ENCODE results near the gene COA1. TPM values are rescaled to one million over a fixed set of nuclear protein-coding genes. Genes with fewer than 3 reads are reported as not detected.

COA1 gene
- polyA plus RNA-seq, 3 donors, result 25.6 to 57.8 (median 56.2) TPM

- no peak overlapping the region for H2AFZ ChIP-seq (ENCODE audit: insufficient read depth, low read depth, low read length, poor library complexity, severe bottlenecking)
- Mint-ChIP-seq H3K27ac (no peak overlapping the region), H3K27me3 (ENCODE audit: low read depth in 3 of 3) (peaks cover 0 to 3% (median 0%) of the 10 kb centered on the region in 3 donors), H3K9me3 (peaks cover 0 to 1% (median 0%) of the 10 kb centered on the region in 7 donors), H3K4me1 (no peaks in the 10 kb centered on the region), H3K36me3 (peaks cover 37 to 57% of the 10 kb centered on the region in 2 donors), H3K4me3 (no peak overlapping the region)
- no peaks in the 10 kb centered on the region for H3K4me1 ChIP-seq (ENCODE audit: control insufficient read depth in 1 of 2, insufficient read depth in 2 of 2, low read length in 2 of 2)
- H3K4me3 ChIP-seq (replicated peaks in 1 of 3; ENCODE audit: low read depth in 2 of 3, low read length in 3 of 3), result no peak overlapping the region
- no peak overlapping the region for H3K4me2 ChIP-seq (replicated peaks; ENCODE audit: extremely low read depth, low read length, poor library complexity, severe bottlenecking)
- peaks cover 23 to 73% of the 10 kb centered on the region in 2 donors for H3K36me3 ChIP-seq (replicated peaks in 1 of 2; ENCODE audit: control insufficient read depth in 1 of 2, insufficient read depth in 2 of 2, low read length in 2 of 2)
- no peaks in the 10 kb centered on the region for H3K27me3 ChIP-seq (ENCODE audit: control insufficient read depth in 2 of 2, insufficient read depth in 2 of 2, low read length in 2 of 2)
- WGBS (ENCODE audit: insufficient coverage), result 100% methylated on average over 2 of the region's 5 CpGs
- H3K27ac ChIP-seq (ENCODE audit: low read depth in 1 of 2, low read length in 2 of 2), result no peak overlapping the region
- TF ChIP-seq CTCF (IDR thresholded peaks at IDR 0.05), result no peak
- no peaks in the 10 kb centered on the region for H3K79me2 ChIP-seq (ENCODE audit: insufficient read depth, low read length)
- H3K9ac ChIP-seq (ENCODE audit: insufficient read depth, low read length, poor library complexity, severe bottlenecking), result no peak overlapping the region
- no peaks in the 10 kb centered on the region for H3K9me3 ChIP-seq (replicated peaks in 1 of 2; ENCODE audit: control insufficient read depth in 1 of 2, insufficient read depth in 1 of 2, low read length in 2 of 2)
- H4K20me1 ChIP-seq (ENCODE audit: insufficient read depth, low read length), result no peaks in the 10 kb centered on the region
- DNase-seq, result no peak
- intact Hi-C loops (cut with micrococcal nuclease), result no loop called here
Measured at GRCh38 chr7:43612128-43612527, 117.2 kb downstream of the COA1 start.

- Mint-ChIP-seq H3K9me3 (peaks cover 0 to 7% (median 1%) of the 10 kb centered on the region in 7 donors), H3K4me3 (no peak overlapping the region), H3K27ac (no peak overlapping the region), H3K27me3 (ENCODE audit: low read depth in 3 of 3) (no peaks in the 10 kb centered on the region), H3K36me3 (peaks cover 38 to 60% of the 10 kb centered on the region in 2 donors), H3K4me1 (no peaks in the 10 kb centered on the region)
- TF ChIP-seq CTCF (IDR thresholded peaks at IDR 0.05), result no peak
- H3K79me2 ChIP-seq (ENCODE audit: insufficient read depth, low read length), result no peaks in the 10 kb centered on the region
- no peak overlapping the region for H3K4me3 ChIP-seq (replicated peaks in 1 of 3; ENCODE audit: low read depth in 2 of 3, low read length in 3 of 3)
- peaks cover 23 to 46% of the 10 kb centered on the region in 2 donors for H3K36me3 ChIP-seq (replicated peaks in 1 of 2; ENCODE audit: control insufficient read depth in 1 of 2, insufficient read depth in 2 of 2, low read length in 2 of 2)
- H4K20me1 ChIP-seq (ENCODE audit: insufficient read depth, low read length), result no peaks in the 10 kb centered on the region
- no peak overlapping the region for H2AFZ ChIP-seq (ENCODE audit: insufficient read depth, low read depth, low read length, poor library complexity, severe bottlenecking)
- no peak overlapping the region for H3K27ac ChIP-seq (ENCODE audit: low read depth in 1 of 2, low read length in 2 of 2)
- intact Hi-C loops (cut with micrococcal nuclease), result no loop called here
- H3K9ac ChIP-seq (ENCODE audit: insufficient read depth, low read length, poor library complexity, severe bottlenecking), result no peak overlapping the region
- H3K4me2 ChIP-seq (replicated peaks; ENCODE audit: extremely low read depth, low read length, poor library complexity, severe bottlenecking), result no peak overlapping the region
- H3K27me3 ChIP-seq (ENCODE audit: control insufficient read depth in 2 of 2, insufficient read depth in 2 of 2, low read length in 2 of 2), result no peaks in the 10 kb centered on the region
- no peaks in the 10 kb centered on the region for H3K4me1 ChIP-seq (ENCODE audit: control insufficient read depth in 1 of 2, insufficient read depth in 2 of 2, low read length in 2 of 2)
- DNase-seq, result no peak
- WGBS (ENCODE audit: insufficient coverage), result 100% methylated on average over 1 of the region's 2 CpGs
- no peaks in the 10 kb centered on the region for H3K9me3 ChIP-seq (replicated peaks in 1 of 2; ENCODE audit: control insufficient read depth in 1 of 2, insufficient read depth in 1 of 2, low read length in 2 of 2)
Measured at GRCh38 chr7:43609097-43609496, 120.2 kb downstream of the COA1 start.
